GM18858 (cell line): ENCODE results near the gene CDON.
"Not testable (repeated sequence)": the region's sequence is repeated elsewhere in the genome, so short reads cannot be mapped to it uniquely, and the experiment has no call there.

ENCODE experiments used
- ATAC-seq: cut with Tn5 transposase; IDR thresholded peaks from one replicate; pipeline ENCODE4 v1.9.1; 2021; ENCODE audit not compliant: unreplicated experiment

CDON gene

GRCh38 chr11:125995313-125995712, 67.4 kb downstream of the CDON start:
- peak; percentile 91 for ATAC-seq

- no peak for ATAC-seq
Observed at GRCh38 chr11:125994509-125994908, 68.2 kb downstream of the CDON start.

- no peak for ATAC-seq
Observed at GRCh38 chr11:125992893-125993292, 69.8 kb downstream of the CDON start.

- no peak for ATAC-seq
Observed at GRCh38 chr11:125990244-125990643, 72.4 kb downstream of the CDON start.

GRCh38 chr11:125987066-125987641, 75.5 kb downstream of the CDON start:
- no peak for ATAC-seq

- ATAC-seq: not testable (repeated sequence)
Observed at GRCh38 chr11:125985956-125986355, 76.7 kb downstream of the CDON start.

GRCh38 chr11:125982348-125982730, 80.3 kb downstream of the CDON start:
- ATAC-seq: no peak

- no peak for ATAC-seq
Observed at GRCh38 chr11:125980436-125980835, 82.2 kb downstream of the CDON start.

- ATAC-seq: no peak
Observed at GRCh38 chr11:125979511-125979910, 83.2 kb downstream of the CDON start.

- no peak for ATAC-seq
Observed at GRCh38 chr11:125978778-125979407, 83.8 kb downstream of the CDON start.

GRCh38 chr11:125978181-125978716, 84.4 kb downstream of the CDON start:
- no peak for ATAC-seq

GRCh38 chr11:125977333-125977732, 85.3 kb downstream of the CDON start:
- ATAC-seq: no peak

GRCh38 chr11:125976156-125976555, 86.5 kb downstream of the CDON start:
- no peak for ATAC-seq

GRCh38 chr11:125975634-125976033, 87.0 kb downstream of the CDON start:
- ATAC-seq: no peak

- ATAC-seq: no peak
Observed at GRCh38 chr11:125974284-125974683, 88.4 kb downstream of the CDON start.

- no peak for ATAC-seq
Observed at GRCh38 chr11:125971618-125972017, 91.0 kb downstream of the CDON start.

- no peak for ATAC-seq
Observed at GRCh38 chr11:125968354-125968753, 94.3 kb downstream of the CDON start.

- ATAC-seq: no peak
Observed at GRCh38 chr11:125967515-125967914, 95.2 kb downstream of the CDON start.

GRCh38 chr11:125960771-125961170, 101.9 kb downstream of the CDON start:
- no peak for ATAC-seq

GRCh38 chr11:125959931-125960330, 102.7 kb downstream of the CDON start:
- ATAC-seq: no peak

- no peak for ATAC-seq
Observed at GRCh38 chr11:125959511-125959910, 103.2 kb downstream of the CDON start.

- no peak for ATAC-seq
Observed at GRCh38 chr11:125958872-125959400, 103.7 kb downstream of the CDON start.
